ENCODE results near the gene DIO3.

DNA sequence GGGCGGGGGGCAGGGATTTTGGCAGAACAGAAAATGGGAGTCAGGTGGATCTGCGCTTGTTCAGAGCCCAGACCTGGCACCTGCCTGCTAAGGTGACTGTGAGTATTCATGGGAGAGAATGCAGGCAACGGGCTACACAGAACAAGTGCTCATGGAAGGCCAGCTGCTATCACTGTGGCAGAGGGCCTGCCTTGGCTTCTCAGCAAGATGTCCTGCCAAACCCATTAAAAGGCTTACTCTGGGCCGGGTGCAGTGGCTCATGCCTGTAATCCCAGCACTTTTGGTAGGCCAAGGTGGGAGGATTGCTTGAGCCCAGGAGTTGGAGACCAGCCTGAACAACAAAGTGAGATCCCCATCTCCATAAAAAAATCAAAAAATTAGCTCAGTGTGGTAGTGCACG, 21.0 kb downstream of the DIO3 start:
- TF ChIP-seq REST (IDR thresholded peaks at IDR 0.05; ENCODE audit: insufficient read depth in 1 of 2, low read depth in 2 of 2, low read length in 2 of 2) (no peak), TAF1 (IDR thresholded peaks at IDR 0.05; ENCODE audit: borderline replicate concordance, insufficient read depth, low read length) (no peak), FOXP2 (optimal IDR thresholded peaks at IDR 0.05; ENCODE audit: borderline replicate concordance, extremely low read depth, extremely low read length, insufficient read depth) (no peak), POLR2AphosphoS5 (IDR thresholded peaks at IDR 0.05; ENCODE audit: low read depth, low read length) (no peak), SIN3A (IDR thresholded peaks at IDR 0.05; ENCODE audit: borderline replicate concordance, insufficient read depth, low read length) (no peak)

Measured in PFSK-1 (cell line).